CD8-positive, alpha-beta memory T cell (primary cell): ENCODE data around the gene ZFHX3. TPM values are rescaled to one million over a fixed set of nuclear protein-coding genes. Genes with fewer than 3 reads are reported as not detected.

Experiments used
- CTCF ChIA-PET: fragments of 350-600 bp; sonication (Branson Sonifier 250); formaldehyde crosslinking; loops from one replicate; lab custom pipeline; 2021; ENCODE audit warnings: antibody characterized with exemption; lab: Charles Lee
- POLR2A ChIA-PET: fragments of 350-600 bp; sonication (Branson Sonifier 250); formaldehyde crosslinking; loops from one replicate; lab custom pipeline; 2021; ENCODE audit warnings: antibody characterized with exemption; lab: Charles Lee
- DNase-seq, 5 donors: peaks; one replicate each; pipeline versions ENCODE4 v3.0.0 to v3.0.0-alpha.2; 2020 to 2022; ENCODE audit warnings: mixed read lengths in 1 of 5
- H3K27ac ChIP-seq: one replicate; pipeline ENCODE4 v1.7.0; 2013; ENCODE audit warnings: low read depth, mild to moderate bottlenecking, low read length, moderate library complexity
- H3K27me3 ChIP-seq: 2 replicates; pipeline ENCODE4 v1.7.0; 2013; ENCODE audit warnings: low read length, mild to moderate bottlenecking; ENCODE audit not compliant: insufficient read depth, poor library complexity, severe bottlenecking
- H3K36me3 ChIP-seq: 2 replicates; pipeline ENCODE4 v1.7.0; 2013; ENCODE audit warnings: mild to moderate bottlenecking, low read length, moderate library complexity; ENCODE audit not compliant: insufficient read depth
- H3K4me1 ChIP-seq: 2 replicates; pipeline ENCODE4 v1.7.0; 2013; ENCODE audit warnings: mild to moderate bottlenecking, low read length, moderate library complexity; ENCODE audit not compliant: insufficient read depth
- H3K4me3 ChIP-seq: 2 replicates; pipeline ENCODE4 v1.7.0; 2013; ENCODE audit warnings: mild to moderate bottlenecking, low read length
- H3K9me3 ChIP-seq: 2 replicates; pipeline ENCODE4 v1.7.0; 2013; ENCODE audit warnings: mild to moderate bottlenecking, low read length
- H3K27ac Mint-ChIP-seq, 8 donors: one replicate each; pipeline ENCODE4 v1.8.0; 2020 to 2021; ENCODE audit warnings: mixed read lengths in 8 of 8, mild to moderate bottlenecking in 6 of 8, inconsistent platforms in 3 of 8, moderate library complexity in 3 of 8
- H3K27me3 Mint-ChIP-seq, 2 donors: one replicate each; pipeline ENCODE4 v1.8.0; 2020 to 2021; ENCODE audit warnings: mixed read lengths in 2 of 2, mild to moderate bottlenecking in 1 of 2, moderate library complexity in 1 of 2
- H3K36me3 Mint-ChIP-seq, 3 donors: one replicate each; pipeline ENCODE4 v1.8.0; 2020 to 2021; ENCODE audit warnings: mixed read lengths in 3 of 3, inconsistent platforms in 1 of 3, mild to moderate bottlenecking in 1 of 3
- H3K4me1 Mint-ChIP-seq, 3 donors: one replicate each; pipeline ENCODE4 v1.8.0; 2020 to 2021; ENCODE audit warnings: mixed read lengths in 3 of 3, inconsistent platforms in 1 of 3, mild to moderate bottlenecking in 1 of 3
- H3K4me3 Mint-ChIP-seq, 7 donors: one replicate each; pipeline ENCODE4 v1.8.0; 2020 to 2021; ENCODE audit warnings: mixed read lengths in 7 of 7, mild to moderate bottlenecking in 6 of 7, moderate library complexity in 4 of 7, inconsistent platforms in 2 of 7
- H3K9me3 Mint-ChIP-seq, 5 donors: one replicate each; pipeline ENCODE4 v1.8.0; 2020 to 2022; ENCODE audit warnings: mixed read lengths in 5 of 5, mild to moderate bottlenecking in 3 of 5, moderate library complexity in 2 of 5, inconsistent platforms in 1 of 5
- polyA plus RNA-seq: library from polyadenylated mRNA; unstranded; fragments of 300-500 nt; fragmentation: Illumina TruSeq; gene quantifications from one replicate; pipeline ENCODE4 v1.2.3, GENCODE V29; 2021
- total RNA-seq, 2 experiments: library from RNA; stranded (reverse); gene quantifications; one replicate each; pipeline ENCODE4 v1.2.3, GENCODE V29; 2021

Gene ZFHX3
- total and polyA plus RNA-seq, 3 experiments from 2014 or later = 0.13 to 0.22 (median 0.20) TPM

GRCh38 chr16:72785171-72785570 is 262.8 kb downstream of the ZFHX3 start:
- Histone ChIP-seq H3K36me3 (no peaks in the 10 kb centered on the region), H3K27ac (no peak overlapping the region), H3K27me3 (no peaks in the 10 kb centered on the region), H3K4me3 (no peak overlapping the region), H3K9me3 (no peaks in the 10 kb centered on the region), H3K4me1 (no peaks in the 10 kb centered on the region)
- POLR2A ChIA-PET = no interaction called here
- DNase-seq = no peak
- H3K4me1 Mint-ChIP-seq = peaks cover 13 to 22% (median 15%) of the 10 kb centered on the region in 3 donors
- H3K27me3 Mint-ChIP-seq = peaks cover 18 to 34% of the 10 kb centered on the region in 2 donors
- no peaks in the 10 kb centered on the region for H3K36me3 Mint-ChIP-seq
- CTCF ChIA-PET = no interaction called here
- peak overlapping the region in 1 of 7 donors; percentile 14 for H3K4me3 Mint-ChIP-seq
- H3K27ac Mint-ChIP-seq = peak overlapping the region in 1 of 8 donors; percentile 10
- H3K9me3 Mint-ChIP-seq = no peaks in the 10 kb centered on the region

- H3K36me3 Mint-ChIP-seq = no peaks in the 10 kb centered on the region
- Histone ChIP-seq H3K9me3 (no peaks in the 10 kb centered on the region), H3K4me1 (no peaks in the 10 kb centered on the region), H3K36me3 (no peaks in the 10 kb centered on the region), H3K4me3 (no peak overlapping the region), H3K27me3 (no peaks in the 10 kb centered on the region), H3K27ac (no peak overlapping the region)
- no peak overlapping the region for H3K4me3 Mint-ChIP-seq
- ChIA-PET POLR2A (no interaction called here), CTCF (interaction anchor here (1.3 kb wide), 1 partner anchor 49 kb away, joined by 3 read pairs; no protein-coding TSS in a partner anchor)
- DNase-seq = no peak
- peaks cover 18 to 29% of the 10 kb centered on the region in 2 donors for H3K27me3 Mint-ChIP-seq
- peaks cover 13 to 22% (median 15%) of the 10 kb centered on the region in 3 donors for H3K4me1 Mint-ChIP-seq
- no peak overlapping the region for H3K27ac Mint-ChIP-seq
- no peaks in the 10 kb centered on the region for H3K9me3 Mint-ChIP-seq
Measured at GRCh38 chr16:72783716-72784318, 264.1 kb downstream of the ZFHX3 start.

- Mint-ChIP-seq H3K27ac (no peak overlapping the region), H3K9me3 (peaks cover 3 to 11% (median 8%) of the 10 kb centered on the region in 5 donors), H3K27me3 (no peaks in the 10 kb centered on the region), H3K4me1 (no peaks in the 10 kb centered on the region), H3K4me3 (no peak overlapping the region), H3K36me3 (peaks cover 0 to 2% (median 0%) of the 10 kb centered on the region in 3 donors)
- Histone ChIP-seq H3K36me3 (no peaks in the 10 kb centered on the region), H3K27ac (no peak overlapping the region), H3K4me3 (no peak overlapping the region), H3K27me3 (no peaks in the 10 kb centered on the region), H3K4me1 (no peaks in the 10 kb centered on the region), H3K9me3 (no peaks in the 10 kb centered on the region)
- ChIA-PET POLR2A (no interaction called here), CTCF (no interaction called here)
- no peak for DNase-seq
Measured at GRCh38 chr16:72769876-72770275, 278.1 kb downstream of the ZFHX3 start.

- DNase-seq = no peak
- no peaks in the 10 kb centered on the region for H3K36me3 Mint-ChIP-seq
- no peaks in the 10 kb centered on the region for H3K4me1 Mint-ChIP-seq
- Histone ChIP-seq H3K9me3 (no peaks in the 10 kb centered on the region), H3K27ac (no peak overlapping the region), H3K4me1 (no peaks in the 10 kb centered on the region), H3K36me3 (no peaks in the 10 kb centered on the region), H3K27me3 (no peaks in the 10 kb centered on the region), H3K4me3 (no peak overlapping the region)
- CTCF ChIA-PET = no interaction called here
- H3K27ac Mint-ChIP-seq = no peak overlapping the region
- POLR2A ChIA-PET = no interaction called here
- H3K9me3 Mint-ChIP-seq = peaks cover 3 to 11% (median 8%) of the 10 kb centered on the region in 5 donors
- no peaks in the 10 kb centered on the region for H3K27me3 Mint-ChIP-seq
- no peak overlapping the region for H3K4me3 Mint-ChIP-seq
Measured at GRCh38 chr16:72768591-72768990, 279.3 kb downstream of the ZFHX3 start.

DNA sequence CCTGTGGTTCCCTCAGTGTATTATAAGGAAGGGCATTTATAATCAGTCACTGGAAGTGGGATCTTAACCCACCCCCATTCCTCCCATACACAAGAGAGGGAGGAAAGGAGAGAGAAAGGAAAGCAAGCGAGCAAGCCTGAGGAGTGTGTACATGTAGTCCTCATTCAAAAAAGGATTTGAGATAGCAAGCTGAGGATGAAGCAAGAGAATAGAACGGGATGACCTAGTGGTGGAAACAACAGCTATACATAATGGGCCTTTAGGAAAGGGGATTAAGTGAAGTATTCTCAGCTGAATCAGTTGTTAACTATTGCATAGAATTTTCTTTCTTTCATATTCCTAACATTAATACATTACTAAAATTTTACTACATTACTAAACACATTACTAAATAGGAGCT is 281.4 kb downstream of the ZFHX3 start:
- H3K4me1 ChIP-seq = no peaks in the 10 kb centered on the region
- ChIA-PET POLR2A (no interaction called here), CTCF (no interaction called here)
- H3K36me3 ChIP-seq = no peaks in the 10 kb centered on the region
- DNase-seq = no peak
- peaks cover 0 to 10% (median 5%) of the 10 kb centered on the region in 5 donors for H3K9me3 Mint-ChIP-seq
- no peaks in the 10 kb centered on the region for H3K27me3 Mint-ChIP-seq
- H3K4me3 Mint-ChIP-seq = no peak overlapping the region
- no peaks in the 10 kb centered on the region for H3K36me3 Mint-ChIP-seq
- H3K27ac Mint-ChIP-seq = no peak overlapping the region
- H3K27me3 ChIP-seq = no peaks in the 10 kb centered on the region
- H3K4me1 Mint-ChIP-seq = no peaks in the 10 kb centered on the region
- H3K27ac ChIP-seq = no peak overlapping the region
- no peak overlapping the region for H3K4me3 ChIP-seq
- no peaks in the 10 kb centered on the region for H3K9me3 ChIP-seq

DNA sequence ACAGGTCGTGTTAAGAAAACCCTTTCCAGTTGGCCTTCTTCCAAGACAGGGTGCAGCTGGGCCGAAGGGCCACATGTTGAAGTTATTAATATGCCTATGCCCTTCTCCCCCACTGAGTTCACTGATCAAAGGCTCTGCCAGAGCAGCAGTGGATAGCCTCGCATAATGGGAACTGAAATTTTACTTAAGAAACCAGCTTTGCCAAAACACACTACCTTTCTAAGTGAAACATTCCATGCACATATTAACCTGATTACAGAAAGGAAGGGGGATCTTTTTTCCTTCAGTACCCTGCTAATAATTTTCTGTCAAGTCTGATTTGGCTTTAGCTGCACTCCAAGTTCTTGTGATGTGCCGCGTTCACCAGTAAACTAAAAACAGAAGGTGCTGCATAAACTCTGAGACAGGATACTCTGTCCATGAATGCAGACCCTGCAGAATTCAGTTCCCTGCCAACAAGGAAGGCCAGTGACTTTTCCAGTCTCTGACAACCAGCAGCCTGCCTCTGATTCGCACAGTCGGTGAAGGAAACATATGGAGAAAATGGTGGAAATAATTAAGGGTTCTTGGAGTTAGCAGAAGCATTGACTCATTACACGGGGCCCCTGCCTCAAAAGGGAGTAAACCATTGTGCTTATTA is 283.8 kb downstream of the ZFHX3 start:
- peaks cover 0 to 5% (median 2%) of the 10 kb centered on the region in 3 donors for H3K36me3 Mint-ChIP-seq
- Histone ChIP-seq H3K4me1 (no peaks in the 10 kb centered on the region), H3K4me3 (no peak overlapping the region), H3K36me3 (no peaks in the 10 kb centered on the region), H3K27ac (no peak overlapping the region), H3K9me3 (no peaks in the 10 kb centered on the region), H3K27me3 (no peaks in the 10 kb centered on the region)
- no peaks in the 10 kb centered on the region for H3K4me1 Mint-ChIP-seq
- H3K27ac Mint-ChIP-seq = no peak overlapping the region
- no peak overlapping the region for H3K4me3 Mint-ChIP-seq
- no peak for DNase-seq
- peaks cover 0 to 6% (median 3%) of the 10 kb centered on the region in 5 donors for H3K9me3 Mint-ChIP-seq
- POLR2A ChIA-PET = no interaction called here
- CTCF ChIA-PET = no interaction called here
- no peaks in the 10 kb centered on the region for H3K27me3 Mint-ChIP-seq

DNA sequence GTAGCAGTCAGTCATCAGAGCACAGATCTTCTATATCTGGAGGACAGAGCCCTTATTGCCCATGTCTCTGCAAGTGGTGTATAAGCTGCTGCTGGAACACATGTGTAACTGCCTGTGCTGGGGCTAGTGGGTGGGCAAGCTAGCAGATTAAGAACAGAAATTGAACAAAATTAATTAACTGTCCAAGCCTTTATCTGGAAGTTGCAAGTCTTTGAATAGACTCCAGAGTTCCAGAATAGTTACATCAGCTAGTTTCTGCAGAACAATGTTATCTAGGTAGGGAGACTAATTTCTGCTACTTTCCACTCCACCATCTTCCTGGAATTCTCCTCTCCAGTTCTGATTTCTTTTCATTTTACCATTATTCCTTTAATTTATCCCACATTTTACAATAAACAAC is 287.3 kb downstream of the ZFHX3 start:
- no peak overlapping the region for H3K27ac ChIP-seq
- H3K27ac Mint-ChIP-seq = no peak overlapping the region
- ChIA-PET CTCF (no interaction called here), POLR2A (no interaction called here)
- H3K27me3 ChIP-seq = no peaks in the 10 kb centered on the region
- H3K4me1 ChIP-seq = no peaks in the 10 kb centered on the region
- no peaks in the 10 kb centered on the region for H3K9me3 ChIP-seq
- no peak for DNase-seq
- H3K27me3 Mint-ChIP-seq = no peaks in the 10 kb centered on the region
- H3K4me3 ChIP-seq = no peak overlapping the region
- no peak overlapping the region for H3K4me3 Mint-ChIP-seq
- H3K36me3 ChIP-seq = no peaks in the 10 kb centered on the region
- no peaks in the 10 kb centered on the region for H3K4me1 Mint-ChIP-seq
- peaks cover 0 to 18% (median 13%) of the 10 kb centered on the region in 5 donors for H3K9me3 Mint-ChIP-seq
- H3K36me3 Mint-ChIP-seq = peaks cover 0 to 13% (median 2%) of the 10 kb centered on the region in 3 donors

DNA sequence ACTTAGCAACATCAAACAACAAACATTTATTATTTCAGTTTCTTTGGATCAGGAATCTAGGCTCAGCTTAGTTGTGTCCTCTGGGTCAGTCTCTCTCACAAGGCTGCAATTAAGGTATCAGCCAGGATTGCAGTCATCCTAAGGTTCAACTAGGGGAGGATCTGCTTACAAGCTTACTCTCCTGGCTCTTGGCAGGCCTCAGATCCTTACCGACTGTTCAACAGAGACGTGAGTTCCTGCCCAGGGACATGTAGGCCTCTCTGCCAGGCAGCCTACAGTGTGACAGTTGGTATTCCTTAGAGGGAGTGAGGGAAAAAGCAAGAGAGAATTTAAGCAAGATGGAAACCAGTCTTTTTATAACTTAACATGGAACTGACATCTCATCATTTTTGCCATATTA is 294.0 kb downstream of the ZFHX3 start:
- DNase-seq = no peak
- peaks cover 0 to 15% (median 7%) of the 10 kb centered on the region in 5 donors for H3K9me3 Mint-ChIP-seq
- ChIA-PET CTCF (no interaction called here), POLR2A (no interaction called here)
- Histone ChIP-seq H3K27me3 (no peaks in the 10 kb centered on the region), H3K9me3 (no peaks in the 10 kb centered on the region), H3K4me1 (no peaks in the 10 kb centered on the region), H3K36me3 (no peaks in the 10 kb centered on the region), H3K27ac (no peak overlapping the region), H3K4me3 (no peak overlapping the region)
- no peak overlapping the region for H3K4me3 Mint-ChIP-seq
- peaks cover 0 to 23% (median 0%) of the 10 kb centered on the region in 3 donors for H3K36me3 Mint-ChIP-seq
- H3K27ac Mint-ChIP-seq = no peak overlapping the region
- H3K4me1 Mint-ChIP-seq = no peaks in the 10 kb centered on the region
- H3K27me3 Mint-ChIP-seq = no peaks in the 10 kb centered on the region
